Erythroblast (primary cell): ENCODE measurements around the gene UBE2B.

Experiments used
- GATA1 ChIP-seq: IDR thresholded peaks from 2 replicates; pipeline ENCODE4 v1.6.1; 2011; ENCODE audit warnings: low read depth, mild to moderate bottlenecking, control low read depth, low read length, moderate library complexity
- POLR2A ChIP-seq: IDR thresholded peaks from 2 replicates; pipeline ENCODE4 v1.6.1; 2011; ENCODE audit warnings: mild to moderate bottlenecking, low read length

- TF ChIP-seq POLR2A (no peak), GATA1 (no peak)
These were observed 39.8 kb downstream of the UBE2B start for GRCh38 chr5:134411228-134411545.
